SU-DHL-6 (cell line): ENCODE results near the gene HSPBP1.

Experiments
- H2AFZ ChIP-seq: fragments of 200-600 bp; sonication (generic); 2 replicates; pipeline ENCODE4 v1.6.1; 2014; ENCODE audit warnings: low read depth, mild to moderate bottlenecking, moderate library complexity, mixed read lengths, antibody characterized with exemption, low read length; ENCODE audit not compliant: severe bottlenecking
- H3F3A ChIP-seq: fragments of 200-600 bp; shearing (Covaris generic); 2 replicates; pipeline ENCODE4 v1.6.0; 2016; ENCODE audit warnings: antibody characterized with exemption, mild to moderate bottlenecking; ENCODE audit not compliant: insufficient read depth
- H3K27ac ChIP-seq: fragments of 200-600 bp; sonication (generic); 2 replicates; pipeline ENCODE4 v1.5.1; 2016; ENCODE audit warnings: low read depth, mild to moderate bottlenecking, low read length, moderate library complexity, mixed read lengths
- H3K27me3 ChIP-seq: fragments of 200-600 bp; sonication (generic), shearing (Covaris generic); 2 replicates; pipeline ENCODE4 v1.6.0; 2014; ENCODE audit warnings: mild to moderate bottlenecking, low read length
- H3K36me3 ChIP-seq: fragments of 200-600 bp; sonication (generic); 2 replicates; pipeline ENCODE4 v1.6.1; 2014; ENCODE audit warnings: mild to moderate bottlenecking, low read length, mixed read lengths
- H3K4me2 ChIP-seq: fragments of 300-600, 200-600 bp; shearing (Covaris generic), sonication (generic); 2 replicates; pipeline ENCODE4 v1.6.0; 2014; ENCODE audit warnings: low read length, low read depth, mild to moderate bottlenecking; ENCODE audit not compliant: poor library complexity, severe bottlenecking
- H3K4me3 ChIP-seq: fragments of 200-600 bp; sonication (generic); 2 replicates; pipeline ENCODE4 v1.5.1; 2014; ENCODE audit warnings: antibody characterized with exemption, low read length, mild to moderate bottlenecking, mixed read lengths; ENCODE audit not compliant: insufficient read depth, poor library complexity, severe bottlenecking
- H3K79me2 ChIP-seq: fragments of 200-600 bp; sonication (generic); 2 replicates; pipeline ENCODE4 v1.6.1; 2014; ENCODE audit warnings: mild to moderate bottlenecking, low read length, moderate library complexity; ENCODE audit not compliant: insufficient read depth
- H3K9ac ChIP-seq: fragments of 200-600 bp; sonication (generic); 2 replicates; pipeline ENCODE4 v1.7.0; 2014; ENCODE audit warnings: mild to moderate bottlenecking, low read length
- H3K9me2 ChIP-seq: fragments of 200-600 bp; sonication (generic); replicated peaks from 2 replicates; pipeline ENCODE4 v1.6.1; 2014; ENCODE audit warnings: low read length; ENCODE audit not compliant: insufficient read depth
- H3K9me3 ChIP-seq: fragments of 200-600 bp; sonication (generic); 2 replicates; pipeline ENCODE4 v1.6.1; 2014; ENCODE audit warnings: low read length, mixed read lengths; ENCODE audit not compliant: insufficient read depth
- H4K20me1 ChIP-seq: fragments of 200-600 bp; sonication (generic); 2 replicates; pipeline ENCODE4 v1.6.1; 2014; ENCODE audit warnings: low read depth, mild to moderate bottlenecking, antibody characterized with exemption, low read length, moderate library complexity, mixed read lengths
- EZH2phosphoT487 ChIP-seq: fragments of 200-600 bp; sonication (generic), shearing (Covaris generic); conservative IDR thresholded peaks from 2 replicates; pipeline ENCODE4 v1.6.1; 2018; ENCODE audit warnings: mild to moderate bottlenecking, antibody characterized with exemption, low read length, moderate library complexity, mixed read lengths
- TF ChIP-seq, protein P1 (sequence below): fragments of 200-600 bp; sonication (generic); IDR thresholded peaks from one replicate; pipeline ENCODE4 v1.5.1; 2017; ENCODE audit warnings: antibody characterized with exemption, mild to moderate bottlenecking, low read length, moderate library complexity; ENCODE audit not compliant: insufficient read depth, poor library complexity, severe bottlenecking

HSPBP1 gene

DNA sequence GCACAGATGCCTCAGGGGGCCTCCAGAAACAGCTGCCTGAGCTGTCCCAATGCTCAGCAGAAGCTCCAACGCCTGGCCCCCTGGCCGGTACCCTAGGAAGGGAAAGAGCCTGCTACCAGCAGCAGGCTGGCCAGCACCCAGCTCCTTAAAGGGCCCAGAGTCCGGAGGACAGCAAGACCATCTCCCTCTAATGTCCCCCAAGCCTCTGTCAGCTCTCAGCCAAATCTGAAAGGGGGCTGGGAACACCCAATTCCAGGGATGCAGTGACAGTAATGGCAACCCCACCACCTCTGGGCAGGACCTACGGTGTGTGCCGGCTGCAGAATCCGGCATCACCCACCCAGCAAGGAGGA, 25.3 kb downstream of the HSPBP1 start:
- Histone ChIP-seq H3F3A (peaks cover 43% of the 10 kb centered on the region), H3K36me3 (no peaks in the 10 kb centered on the region), H4K20me1 (no peaks in the 10 kb centered on the region), H3K27me3 (no peaks in the 10 kb centered on the region), H3K9me2 (no peaks in the 10 kb centered on the region), H3K4me2 (peak overlapping the region; percentile 98), H3K79me2 (peaks cover 91% of the 10 kb centered on the region), H3K4me3 (peak overlapping the region; percentile 73), H3K9me3 (no peaks in the 10 kb centered on the region), H3K9ac (peak overlapping the region; percentile 94), H3K27ac (peak overlapping the region; percentile 99), H2AFZ (no peak overlapping the region)
- no peak for TF ChIP-seq EZH2phosphoT487
- TF ChIP-seq, protein P1, sequence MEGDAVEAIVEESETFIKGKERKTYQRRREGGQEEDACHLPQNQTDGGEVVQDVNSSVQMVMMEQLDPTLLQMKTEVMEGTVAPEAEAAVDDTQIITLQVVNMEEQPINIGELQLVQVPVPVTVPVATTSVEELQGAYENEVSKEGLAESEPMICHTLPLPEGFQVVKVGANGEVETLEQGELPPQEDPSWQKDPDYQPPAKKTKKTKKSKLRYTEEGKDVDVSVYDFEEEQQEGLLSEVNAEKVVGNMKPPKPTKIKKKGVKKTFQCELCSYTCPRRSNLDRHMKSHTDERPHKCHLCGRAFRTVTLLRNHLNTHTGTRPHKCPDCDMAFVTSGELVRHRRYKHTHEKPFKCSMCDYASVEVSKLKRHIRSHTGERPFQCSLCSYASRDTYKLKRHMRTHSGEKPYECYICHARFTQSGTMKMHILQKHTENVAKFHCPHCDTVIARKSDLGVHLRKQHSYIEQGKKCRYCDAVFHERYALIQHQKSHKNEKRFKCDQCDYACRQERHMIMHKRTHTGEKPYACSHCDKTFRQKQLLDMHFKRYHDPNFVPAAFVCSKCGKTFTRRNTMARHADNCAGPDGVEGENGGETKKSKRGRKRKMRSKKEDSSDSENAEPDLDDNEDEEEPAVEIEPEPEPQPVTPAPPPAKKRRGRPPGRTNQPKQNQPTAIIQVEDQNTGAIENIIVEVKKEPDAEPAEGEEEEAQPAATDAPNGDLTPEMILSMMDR: no peak

DNA sequence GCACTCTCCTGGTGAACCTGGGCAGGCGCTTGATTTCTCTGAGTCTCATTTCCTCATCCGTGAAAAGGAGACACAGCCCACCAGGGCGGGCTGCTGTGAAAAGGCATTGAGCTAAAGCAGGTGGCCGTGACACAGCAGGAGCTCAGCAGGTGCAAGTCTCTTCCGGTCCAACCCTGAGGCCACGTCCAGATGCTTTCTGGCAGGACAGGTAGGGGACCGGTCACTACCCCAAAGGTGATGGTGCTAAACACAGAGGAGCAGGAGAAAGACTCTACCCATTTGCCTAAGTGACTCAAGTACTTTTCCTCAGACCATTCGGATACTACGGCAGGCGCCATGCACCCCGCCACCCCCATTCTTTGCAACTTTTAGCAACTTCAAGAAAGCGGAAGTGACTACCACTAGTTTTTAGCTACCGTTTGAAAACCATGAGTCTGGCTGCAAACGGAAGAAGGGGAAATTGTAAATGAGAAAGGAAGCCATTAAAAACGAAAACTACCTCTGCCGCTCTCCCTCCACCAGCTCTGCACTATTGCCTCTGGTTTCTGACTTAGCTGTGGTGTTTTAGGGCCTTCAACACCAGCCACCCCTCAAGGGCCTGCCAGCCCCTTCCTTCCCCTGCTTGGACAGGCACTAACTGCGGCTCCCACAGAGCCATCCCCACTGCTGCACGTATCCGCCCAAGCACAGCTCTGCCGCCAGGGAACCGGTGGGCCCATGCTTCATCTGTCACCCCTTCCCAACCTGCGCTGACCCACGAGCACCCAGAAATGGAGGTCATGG, 25.9 kb downstream of the HSPBP1 start:
- Histone ChIP-seq H3K4me2 (peak overlapping the region; percentile 98), H4K20me1 (no peaks in the 10 kb centered on the region), H2AFZ (no peak overlapping the region), H3K9ac (peak overlapping the region; percentile 94), H3K27me3 (no peaks in the 10 kb centered on the region), H3K9me2 (no peaks in the 10 kb centered on the region), H3F3A (peaks cover 37% of the 10 kb centered on the region), H3K9me3 (no peaks in the 10 kb centered on the region), H3K27ac (peak overlapping the region; percentile 99), H3K4me3 (peak overlapping the region; percentile 73), H3K36me3 (no peaks in the 10 kb centered on the region), H3K79me2 (peaks cover 96% of the 10 kb centered on the region)
- TF ChIP-seq, protein P1: no peak
- no peak for TF ChIP-seq EZH2phosphoT487

DNA sequence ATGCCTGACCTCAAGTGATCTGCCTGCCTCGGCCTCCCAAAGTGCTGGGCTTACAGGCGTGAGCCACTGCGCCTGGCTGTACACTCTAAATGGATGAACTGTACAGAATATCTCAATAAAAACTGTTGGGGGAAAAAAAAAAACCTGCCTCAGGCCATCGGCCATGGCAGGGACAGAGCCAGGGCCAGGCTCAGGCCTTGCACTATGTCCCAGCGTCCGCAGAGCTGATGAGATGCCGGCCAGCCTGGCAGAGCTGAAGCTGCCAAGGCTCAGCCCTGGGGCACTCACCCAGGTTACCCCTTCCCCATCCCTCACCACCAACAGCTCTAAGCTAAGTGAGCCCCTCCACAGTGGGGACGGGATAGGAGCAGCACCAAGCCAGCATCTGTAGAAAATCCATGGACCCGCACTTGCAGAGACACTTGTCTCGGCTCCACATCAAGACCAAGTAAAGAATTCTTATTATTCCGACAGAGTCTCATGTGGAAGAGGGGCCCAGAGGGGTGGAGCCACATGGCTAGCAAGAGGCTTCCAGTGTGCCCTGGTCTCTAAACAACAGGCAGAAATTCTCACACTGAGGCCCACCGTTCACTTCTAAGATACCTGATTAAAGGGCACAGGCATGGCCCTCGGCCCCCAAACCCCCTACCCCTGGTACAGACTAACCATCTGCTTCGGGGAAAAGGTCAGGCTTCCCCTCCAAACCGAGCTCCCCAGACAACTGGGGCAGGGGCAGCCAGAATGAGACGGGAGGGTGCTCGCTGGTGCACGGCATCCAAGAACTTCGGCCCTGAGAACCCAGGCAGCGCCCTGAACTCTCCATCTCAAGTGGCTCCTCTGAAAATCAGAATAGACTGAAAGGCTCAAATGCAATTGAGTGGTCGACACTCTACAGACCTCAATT, 26.9 kb downstream of the HSPBP1 start:
- peak overlapping the region; percentile 98 for H3K4me2 ChIP-seq
- peak overlapping the region; percentile 34 for H3K4me3 ChIP-seq
- TF ChIP-seq, protein P1: no peak
- TF ChIP-seq EZH2phosphoT487: no peak
- H3K9me3 ChIP-seq: no peaks in the 10 kb centered on the region
- peaks cover 37% of the 10 kb centered on the region for H3F3A ChIP-seq
- no peaks in the 10 kb centered on the region for H3K9me2 ChIP-seq
- H3K27me3 ChIP-seq: no peaks in the 10 kb centered on the region
- peaks cover 100% of the 10 kb centered on the region for H3K79me2 ChIP-seq
- H3K9ac ChIP-seq: peak overlapping the region; percentile 94
- peak overlapping the region; percentile 99 for H3K27ac ChIP-seq
- no peaks in the 10 kb centered on the region for H3K36me3 ChIP-seq
- H4K20me1 ChIP-seq: peaks cover 8% of the 10 kb centered on the region; the same call in 1 of the 2 replicates
- no peak overlapping the region for H2AFZ ChIP-seq
